Esophagus squamous epithelium (tissue), 4 donors: ENCODE measurements around the gene COPS4.

Experiments used
- POLR2A ChIP-seq, 4 donors: fragments of 450-650 bp; IDR thresholded peaks; one replicate each; pipeline ENCODE4 v1.6.1; 2017; ENCODE audit warnings: antibody characterized with exemption in 4 of 4, mild to moderate bottlenecking in 4 of 4, moderate library complexity in 3 of 4
- TF ChIP-seq, protein P1 (sequence below), 6 experiments: fragments of 450-650 bp in 4 of 6; fragments of 200-600 bp in 2 of 6; sonication (generic) in 2 of 6; IDR thresholded peaks; one replicate each; pipeline ENCODE4 v1.5.1; 2016 to 2019; ENCODE audit warnings: antibody characterized with exemption in 6 of 6, mild to moderate bottlenecking in 4 of 6, moderate library complexity in 4 of 6

DNA sequence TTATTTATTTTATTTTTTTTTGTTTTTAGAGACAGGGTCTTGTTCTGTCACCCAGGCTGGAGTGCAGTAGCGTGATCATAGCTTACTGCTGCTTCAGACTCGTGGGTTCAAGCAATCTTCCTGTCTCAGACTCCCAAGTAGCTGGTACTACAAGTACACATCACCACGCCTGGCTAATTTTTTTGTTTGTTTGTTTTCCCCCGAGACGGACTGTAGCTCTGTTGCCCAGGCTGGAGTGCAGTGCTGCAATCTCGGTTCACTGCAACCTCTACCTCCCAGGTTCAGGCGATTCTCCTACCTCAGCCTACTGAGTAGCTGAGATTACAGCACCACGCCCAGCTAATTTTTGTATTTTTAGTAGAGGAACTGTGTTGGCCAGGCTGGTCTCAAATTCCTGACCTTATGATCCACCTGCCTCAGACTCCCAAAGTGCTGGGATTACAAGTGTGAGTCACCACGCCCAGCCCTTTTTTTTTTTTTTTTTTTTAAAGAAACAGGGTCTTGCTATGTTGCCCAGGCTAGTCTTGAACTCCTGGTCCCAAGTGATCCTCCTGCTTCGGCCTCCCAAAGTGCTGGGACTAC, 32.2 kb downstream of the COPS4 start:
- TF ChIP-seq, protein P1, sequence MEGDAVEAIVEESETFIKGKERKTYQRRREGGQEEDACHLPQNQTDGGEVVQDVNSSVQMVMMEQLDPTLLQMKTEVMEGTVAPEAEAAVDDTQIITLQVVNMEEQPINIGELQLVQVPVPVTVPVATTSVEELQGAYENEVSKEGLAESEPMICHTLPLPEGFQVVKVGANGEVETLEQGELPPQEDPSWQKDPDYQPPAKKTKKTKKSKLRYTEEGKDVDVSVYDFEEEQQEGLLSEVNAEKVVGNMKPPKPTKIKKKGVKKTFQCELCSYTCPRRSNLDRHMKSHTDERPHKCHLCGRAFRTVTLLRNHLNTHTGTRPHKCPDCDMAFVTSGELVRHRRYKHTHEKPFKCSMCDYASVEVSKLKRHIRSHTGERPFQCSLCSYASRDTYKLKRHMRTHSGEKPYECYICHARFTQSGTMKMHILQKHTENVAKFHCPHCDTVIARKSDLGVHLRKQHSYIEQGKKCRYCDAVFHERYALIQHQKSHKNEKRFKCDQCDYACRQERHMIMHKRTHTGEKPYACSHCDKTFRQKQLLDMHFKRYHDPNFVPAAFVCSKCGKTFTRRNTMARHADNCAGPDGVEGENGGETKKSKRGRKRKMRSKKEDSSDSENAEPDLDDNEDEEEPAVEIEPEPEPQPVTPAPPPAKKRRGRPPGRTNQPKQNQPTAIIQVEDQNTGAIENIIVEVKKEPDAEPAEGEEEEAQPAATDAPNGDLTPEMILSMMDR (IDR thresholded peaks at IDR 0.05): no peak
- TF ChIP-seq POLR2A (IDR thresholded peaks at IDR 0.05): no peak
